ENCODE measurements around the gene PSMG2.

Gene PSMG2

GRCh38 chr18:12766986-12767433 lies 64.2 kb downstream of the PSMG2 start:
- DNase-seq (ENCODE audit: low spot score), result peak; percentile 62

- no peak for DNase-seq (ENCODE audit: low spot score)
These were observed 64.8 kb downstream of the PSMG2 start for GRCh38 chr18:12767580-12768155.

GRCh38 chr18:12768625-12769024 lies 65.8 kb downstream of the PSMG2 start:
- DNase-seq (ENCODE audit: low spot score), result no peak

- DNase-seq (ENCODE audit: low spot score), result no peak
These were observed 66.3 kb downstream of the PSMG2 start for GRCh38 chr18:12769136-12769535.

GRCh38 chr18:12769644-12770440 lies 67.0 kb downstream of the PSMG2 start:
- DNase-seq (ENCODE audit: low spot score), result no peak

- DNase-seq (ENCODE audit: low spot score), result no peak
These were observed 67.8 kb downstream of the PSMG2 start for GRCh38 chr18:12770469-12771219.

- DNase-seq (ENCODE audit: low spot score), result no peak
These were observed 69.3 kb downstream of the PSMG2 start for GRCh38 chr18:12772111-12772510.

GRCh38 chr18:12773369-12773768 lies 70.5 kb downstream of the PSMG2 start:
- DNase-seq (ENCODE audit: low spot score), result no peak

- no peak for DNase-seq (ENCODE audit: low spot score)
These were observed 72.1 kb downstream of the PSMG2 start for GRCh38 chr18:12774982-12775381.

All from HuH-7.5 (cell line).